ENCODE measurements around the gene BRD1.

Gene BRD1

GRCh38 chr22:49768077-49768910 lies 59.4 kb downstream of the BRD1 start:
- no peaks in the 10 kb centered on the region for H4K20me1 ChIP-seq (ENCODE audit: control insufficient read depth, insufficient read depth, low read depth, low read length)
- peaks cover 5% of the 10 kb centered on the region for H3K4me1 ChIP-seq (ENCODE audit: control insufficient read depth, low read length)

GRCh38 chr22:49767355-49768062 lies 60.2 kb downstream of the BRD1 start:
- no peak overlapping the region for H3K4me3 ChIP-seq (ENCODE audit: low read length)
- no peaks in the 10 kb centered on the region for H3K9me2 ChIP-seq (replicated peaks; ENCODE audit: control insufficient read depth, low read length)
- H3F3A ChIP-seq (ENCODE audit: control insufficient read depth, insufficient read depth), result no peaks in the 10 kb centered on the region
- TF ChIP-seq CTCF (IDR thresholded peaks at IDR 0.05; ENCODE audit: low read depth, low read length, poor library complexity, severe bottlenecking) (peak; percentile 89), EZH2phosphoT487 (IDR thresholded peaks at IDR 0.05; ENCODE audit: borderline replicate concordance, low read length) (no peak)
- peaks cover 4% of the 10 kb centered on the region for H3K36me3 ChIP-seq (ENCODE audit: control insufficient read depth, low read length)
- H4K20me1 ChIP-seq (ENCODE audit: control insufficient read depth, insufficient read depth, low read depth, low read length), result no peaks in the 10 kb centered on the region
- peak overlapping the region; percentile 28; the same call in 1 of the 2 replicates for H3K4me2 ChIP-seq (ENCODE audit: low read length)
- H3K9me3 ChIP-seq (ENCODE audit: control insufficient read depth, insufficient read depth, low read length), result no peaks in the 10 kb centered on the region
- no peaks in the 10 kb centered on the region for H3K79me2 ChIP-seq (ENCODE audit: control insufficient read depth, low read length)
- H3K27ac ChIP-seq (ENCODE audit: low read depth, low read length), result no peak overlapping the region
- H3K4me1 ChIP-seq (ENCODE audit: control insufficient read depth, low read length), result peaks cover 5% of the 10 kb centered on the region
- no peaks in the 10 kb centered on the region for H3K27me3 ChIP-seq (ENCODE audit: control insufficient read depth, low read length)

More at GRCh38 chr22:49768077-49768910, 59.4 kb downstream of the BRD1 start:
- Histone ChIP-seq H3K9me3 (ENCODE audit: control insufficient read depth, insufficient read depth, low read length) (no peaks in the 10 kb centered on the region), H3K27ac (ENCODE audit: low read depth, low read length) (no peak overlapping the region), H3F3A (ENCODE audit: control insufficient read depth, insufficient read depth) (peaks cover under 1% of the 10 kb centered on the region; the same call in 1 of the 2 replicates), H3K36me3 (ENCODE audit: control insufficient read depth, low read length) (peaks cover 8% of the 10 kb centered on the region), H3K9me2 (replicated peaks; ENCODE audit: control insufficient read depth, low read length) (no peaks in the 10 kb centered on the region), H3K27me3 (ENCODE audit: control insufficient read depth, low read length) (no peaks in the 10 kb centered on the region), H3K4me2 (ENCODE audit: low read length) (no peak overlapping the region), H3K4me3 (ENCODE audit: low read length) (no peak overlapping the region), H3K79me2 (ENCODE audit: control insufficient read depth, low read length) (no peaks in the 10 kb centered on the region)
- TF ChIP-seq EZH2phosphoT487 (IDR thresholded peaks at IDR 0.05; ENCODE audit: borderline replicate concordance, low read length) (no peak), CTCF (IDR thresholded peaks at IDR 0.05; ENCODE audit: low read depth, low read length, poor library complexity, severe bottlenecking) (no peak)

GRCh38 chr22:49765951-49766350 lies 61.7 kb downstream of the BRD1 start:
- Histone ChIP-seq H4K20me1 (ENCODE audit: control insufficient read depth, insufficient read depth, low read depth, low read length) (no peaks in the 10 kb centered on the region), H3K36me3 (ENCODE audit: control insufficient read depth, low read length) (no peaks in the 10 kb centered on the region), H3K27ac (ENCODE audit: low read depth, low read length) (no peak overlapping the region), H3K9me3 (ENCODE audit: control insufficient read depth, insufficient read depth, low read length) (no peaks in the 10 kb centered on the region), H3K27me3 (ENCODE audit: control insufficient read depth, low read length) (no peaks in the 10 kb centered on the region), H3K4me2 (ENCODE audit: low read length) (no peak overlapping the region), H3K79me2 (ENCODE audit: control insufficient read depth, low read length) (no peaks in the 10 kb centered on the region), H3K4me3 (ENCODE audit: low read length) (no peak overlapping the region), H3F3A (ENCODE audit: control insufficient read depth, insufficient read depth) (no peaks in the 10 kb centered on the region), H3K9me2 (replicated peaks; ENCODE audit: control insufficient read depth, low read length) (no peaks in the 10 kb centered on the region), H3K4me1 (ENCODE audit: control insufficient read depth, low read length) (peaks cover 5% of the 10 kb centered on the region)
- TF ChIP-seq CTCF (IDR thresholded peaks at IDR 0.05; ENCODE audit: low read depth, low read length, poor library complexity, severe bottlenecking) (no peak), EZH2phosphoT487 (IDR thresholded peaks at IDR 0.05; ENCODE audit: borderline replicate concordance, low read length) (no peak)

Measured in DOHH2 (cell line).